Measurements from ENCODE around the gene EVX2.
A peak's percentile ranks its signal among the peaks of the same experiment; 100 is the strongest.

EVX2 gene

DNA sequence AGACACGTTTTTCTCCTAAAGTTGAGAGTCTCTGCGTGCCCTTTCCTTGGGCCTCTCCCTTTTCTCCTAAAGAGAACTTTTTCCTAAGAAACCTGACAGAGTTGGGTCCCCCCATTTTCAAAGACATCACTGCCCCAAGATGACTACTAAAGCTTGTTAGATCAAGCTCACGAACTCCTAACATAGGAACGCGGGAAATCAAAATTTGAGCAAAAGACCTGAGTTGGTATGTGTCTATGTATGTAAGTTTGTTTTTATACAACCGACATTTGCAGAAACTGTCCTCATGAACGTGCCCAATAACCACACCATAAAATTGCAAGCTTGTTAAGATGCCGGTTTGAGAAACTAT is 10.1 kb upstream of the EVX2 start:
- peaks cover 66% of the 10 kb centered on the region for H3K27me3 ChIP-seq (ENCODE audit: insufficient read depth, low read length, poor library complexity)

DNA sequence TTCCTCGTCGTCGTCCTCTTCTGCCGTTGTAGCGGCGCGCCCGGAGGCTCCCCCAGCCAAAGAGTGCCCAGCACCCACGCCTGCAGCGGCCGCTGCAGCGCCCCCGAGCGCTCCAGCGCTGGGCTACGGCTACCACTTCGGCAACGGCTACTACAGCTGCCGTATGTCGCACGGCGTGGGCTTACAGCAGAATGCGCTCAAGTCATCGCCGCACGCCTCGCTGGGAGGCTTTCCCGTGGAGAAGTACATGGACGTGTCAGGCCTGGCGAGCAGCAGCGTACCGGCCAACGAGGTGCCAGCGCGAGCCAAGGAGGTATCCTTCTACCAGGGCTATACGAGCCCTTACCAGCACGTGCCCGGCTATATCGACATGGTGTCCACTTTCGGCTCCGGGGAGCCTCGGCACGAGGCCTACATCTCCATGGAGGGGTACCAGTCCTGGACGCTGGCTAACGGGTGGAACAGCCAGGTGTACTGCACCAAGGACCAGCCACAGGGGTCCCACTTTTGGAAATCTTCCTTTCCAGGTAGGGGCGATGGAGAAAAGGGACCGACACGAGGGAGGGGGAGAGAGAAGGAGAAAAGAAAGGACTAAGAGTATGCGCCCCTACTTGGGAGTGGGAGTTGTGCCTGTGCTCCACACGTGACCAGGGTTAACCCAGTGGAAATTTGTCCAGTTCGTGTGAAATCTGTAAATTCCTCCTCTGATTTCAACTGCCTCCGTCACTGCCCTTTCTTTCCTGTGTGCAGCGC is 9.6 kb upstream of the EVX2 start:
- no peak overlapping the region for H4K5ac ChIP-seq (ENCODE audit: low read length)
- H3K27me3 ChIP-seq (ENCODE audit: insufficient read depth, low read length, poor library complexity): peaks cover 64% of the 10 kb centered on the region
- no peak overlapping the region for H3K4me3 ChIP-seq (ENCODE audit: low read length)
- DNase-seq: peak; percentile 48
- peak overlapping the region; percentile 60 for H3K4me2 ChIP-seq (ENCODE audit: low read length)
- no peak overlapping the region for H2BK120ac ChIP-seq (ENCODE audit: low read depth, low read length)
- no peaks in the 10 kb centered on the region for H3K79me1 ChIP-seq (ENCODE audit: low read length)
- peaks cover 7% of the 10 kb centered on the region for H3K4me1 ChIP-seq (ENCODE audit: control insufficient read depth, low read depth, low read length)
- H3K9ac ChIP-seq (ENCODE audit: low read length): peak overlapping the region; percentile 24
- H3K36me3 ChIP-seq (ENCODE audit: control insufficient read depth, insufficient read depth, low read length): no peaks in the 10 kb centered on the region
- H3K18ac ChIP-seq (ENCODE audit: low read length): no peak overlapping the region
- no peak overlapping the region for H2BK15ac ChIP-seq (replicated peaks; ENCODE audit: low read depth)
- no peak overlapping the region for H2AK5ac ChIP-seq (ENCODE audit: low read length)
- H2BK5ac ChIP-seq (ENCODE audit: low read length): no peak overlapping the region
- no peaks in the 10 kb centered on the region for H3K79me2 ChIP-seq (ENCODE audit: control insufficient read depth, insufficient read depth, low read length)
- WGBS (ENCODE audit: extremely low coverage, insufficient coverage, low lambda C conversion rate): no CpG with 5 or more reads among the region's 53 CpGs
- no peak overlapping the region for H3K4ac ChIP-seq (ENCODE audit: low read depth, low read length)
- H3K56ac ChIP-seq (ENCODE audit: low read length): peak overlapping the region; percentile 56
- peak overlapping the region; percentile 54 for H3K23ac ChIP-seq (ENCODE audit: low read length)
- no peak overlapping the region for H4K8ac ChIP-seq (ENCODE audit: low read depth, low read length)
- no peak overlapping the region for H3K27ac ChIP-seq (ENCODE audit: low read depth, low read length)

More for the DNA sequence above, 10.1 kb upstream of the EVX2 start:
- no peak overlapping the region for H2BK15ac ChIP-seq (replicated peaks; ENCODE audit: low read depth)
- no peak overlapping the region for H2BK5ac ChIP-seq (ENCODE audit: low read length)
- no peak overlapping the region for H3K18ac ChIP-seq (ENCODE audit: low read length)
- no peak overlapping the region for H3K4ac ChIP-seq (ENCODE audit: low read depth, low read length)
- no peaks in the 10 kb centered on the region for H3K36me3 ChIP-seq (ENCODE audit: control insufficient read depth, insufficient read depth, low read length)
- no CpG with 5 or more reads among the region's 8 CpGs for WGBS (ENCODE audit: extremely low coverage, insufficient coverage, low lambda C conversion rate)
- H4K5ac ChIP-seq (ENCODE audit: low read length): no peak overlapping the region
- no peak overlapping the region for H3K4me3 ChIP-seq (ENCODE audit: low read length)
- no peak for DNase-seq
- H3K79me2 ChIP-seq (ENCODE audit: control insufficient read depth, insufficient read depth, low read length): no peaks in the 10 kb centered on the region
- no peak overlapping the region for H4K8ac ChIP-seq (ENCODE audit: low read depth, low read length)
- no peak overlapping the region for H2BK120ac ChIP-seq (ENCODE audit: low read depth, low read length)
- no peak overlapping the region for H3K27ac ChIP-seq (ENCODE audit: low read depth, low read length)
- H3K79me1 ChIP-seq (ENCODE audit: low read length): no peaks in the 10 kb centered on the region
- H3K23ac ChIP-seq (ENCODE audit: low read length): peak overlapping the region; percentile 18
- no peak overlapping the region for H3K56ac ChIP-seq (ENCODE audit: low read length)
- H3K9ac ChIP-seq (ENCODE audit: low read length): no peak overlapping the region
- peaks cover 7% of the 10 kb centered on the region for H3K4me1 ChIP-seq (ENCODE audit: control insufficient read depth, low read depth, low read length)
- no peak overlapping the region for H3K4me2 ChIP-seq (ENCODE audit: low read length)
- no peak overlapping the region for H2AK5ac ChIP-seq (ENCODE audit: low read length)

DNA sequence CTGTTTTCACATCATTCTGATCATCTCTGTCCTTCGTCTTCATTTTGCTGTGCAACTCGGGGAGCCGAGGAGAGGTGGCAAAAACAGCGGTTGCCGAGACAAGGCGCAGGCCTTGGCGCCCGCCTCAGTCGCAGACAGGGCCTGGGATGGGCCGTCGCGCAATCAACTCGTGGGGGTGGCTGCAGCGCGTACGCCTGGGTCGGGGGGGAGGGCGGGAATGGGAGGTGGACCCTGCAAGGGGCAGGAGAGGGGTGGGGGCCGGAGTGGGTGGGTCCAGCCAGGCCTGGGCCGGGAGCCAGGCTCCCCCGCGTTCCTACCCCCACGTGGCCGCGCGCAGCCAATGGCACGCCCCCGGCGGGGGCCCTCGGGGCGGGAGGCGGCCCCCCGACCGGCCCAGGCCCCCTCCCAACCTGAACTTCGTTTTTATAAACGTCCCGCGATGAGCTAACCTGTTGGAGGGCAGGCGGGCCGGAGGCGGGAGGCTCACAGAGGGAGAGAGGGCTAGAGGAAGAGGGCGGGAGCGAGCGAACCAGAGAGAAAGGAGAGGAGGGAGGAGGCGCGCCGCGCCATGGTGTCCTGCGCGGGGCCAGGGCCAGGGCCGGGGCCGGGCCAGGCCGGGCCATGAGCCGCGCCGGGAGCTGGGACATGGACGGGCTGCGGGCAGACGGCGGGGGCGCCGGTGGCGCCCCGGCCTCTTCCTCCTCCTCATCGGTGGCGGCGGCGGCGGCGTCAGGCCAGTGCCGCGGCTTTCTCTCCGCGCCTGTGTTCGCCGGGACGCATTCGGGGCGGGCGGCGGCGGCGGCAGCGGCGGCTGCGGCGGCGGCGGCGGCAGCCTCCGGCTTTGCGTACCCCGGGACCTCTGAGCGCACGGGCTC is 8.7 kb upstream of the EVX2 start, which contains the start of gene HOXD13:
Gene HOXD13 (plus strand): TSS at position 452 of the 875 bp plus-strand sequence. CDS start 170 bp downstream, at position 622.
- no peak within 1 kb of the TSS for H3K18ac ChIP-seq (ENCODE audit: low read length)
- no peaks in the 10 kb centered on the region for H3K36me3 ChIP-seq (ENCODE audit: control insufficient read depth, insufficient read depth, low read length)
- peak within 1 kb of the TSS; percentile 24 for H3K9ac ChIP-seq (ENCODE audit: low read length)
- peak within 1 kb of the TSS; percentile 60 for H3K4me2 ChIP-seq (ENCODE audit: low read length)
- peak; percentile 77 for DNase-seq
- H2AK5ac ChIP-seq (ENCODE audit: low read length): no peak within 1 kb of the TSS
- no peak within 1 kb of the TSS for H4K5ac ChIP-seq (ENCODE audit: low read length)
- no peak within 1 kb of the TSS for H2BK15ac ChIP-seq (replicated peaks; ENCODE audit: low read depth)
- H3K79me2 ChIP-seq (ENCODE audit: control insufficient read depth, insufficient read depth, low read length): no peaks in the 10 kb centered on the region
- H3K4me3 ChIP-seq (ENCODE audit: low read length): no peak within 1 kb of the TSS
- no peak within 1 kb of the TSS for H3K4ac ChIP-seq (ENCODE audit: low read depth, low read length)
- H3K56ac ChIP-seq (ENCODE audit: low read length): peak within 1 kb of the TSS; percentile 56
- no peak within 1 kb of the TSS for H2BK5ac ChIP-seq (ENCODE audit: low read length)
- H3K23ac ChIP-seq (ENCODE audit: low read length): peak within 1 kb of the TSS; percentile 54
- peaks cover 63% of the 10 kb centered on the region for H3K27me3 ChIP-seq (ENCODE audit: insufficient read depth, low read length, poor library complexity)
- peaks cover 6% of the 10 kb centered on the region for H3K4me1 ChIP-seq (ENCODE audit: control insufficient read depth, low read depth, low read length)
- H2BK120ac ChIP-seq (ENCODE audit: low read depth, low read length): no peak within 1 kb of the TSS
- H3K79me1 ChIP-seq (ENCODE audit: low read length): no peaks in the 10 kb centered on the region
- no peak within 1 kb of the TSS for H3K27ac ChIP-seq (ENCODE audit: low read depth, low read length)
- no peak within 1 kb of the TSS for H4K8ac ChIP-seq (ENCODE audit: low read depth, low read length)
- no CpG with 5 or more reads among the region's 95 CpGs for WGBS (ENCODE audit: extremely low coverage, insufficient coverage, low lambda C conversion rate)

DNA sequence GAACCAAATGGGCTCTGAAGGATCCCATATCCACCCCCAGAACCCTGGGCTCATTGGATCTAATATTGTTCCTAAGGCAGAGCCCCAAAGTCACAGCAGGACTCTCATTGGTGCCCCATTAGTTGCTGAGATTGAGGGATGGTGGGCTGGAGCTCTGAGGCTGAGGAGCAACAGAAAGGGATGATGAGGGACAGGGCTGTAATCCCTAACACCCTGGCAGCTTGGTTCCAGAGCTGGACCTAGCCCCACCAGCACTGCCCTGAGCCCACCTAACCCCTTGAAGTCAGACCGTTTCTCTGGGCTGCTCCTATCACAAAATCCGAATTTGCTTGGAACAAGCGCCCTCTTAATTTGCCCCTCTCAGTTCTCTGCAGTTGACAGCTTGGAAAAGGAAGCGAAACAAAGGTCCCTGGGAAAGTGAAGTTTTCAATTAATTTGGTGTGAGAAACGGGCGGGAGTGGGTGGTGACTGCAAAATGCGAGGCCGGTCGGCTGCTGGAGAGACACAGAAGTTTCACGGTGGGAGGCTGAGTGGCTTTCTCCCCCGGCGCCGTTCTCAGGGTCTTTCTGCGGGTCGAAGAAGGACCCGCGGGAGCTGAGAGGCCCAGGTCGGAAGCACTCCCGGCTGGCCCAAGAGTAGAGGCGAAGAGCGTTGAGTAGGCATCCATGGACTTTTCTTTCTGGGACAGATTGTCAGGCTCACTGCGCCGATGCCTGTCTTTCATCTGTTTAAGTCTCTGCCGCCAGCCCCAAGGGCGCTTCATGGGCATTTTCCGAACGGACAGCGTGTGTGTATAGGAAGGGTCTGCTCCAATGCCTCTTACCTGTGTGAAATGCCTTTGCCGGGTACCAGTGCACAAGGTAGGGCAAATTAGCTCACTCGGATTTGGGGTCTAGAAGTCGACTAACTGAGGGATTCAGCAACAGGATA is 7.8 kb upstream of the EVX2 start:
- Histone ChIP-seq H3K4me3 (ENCODE audit: low read length) (no peak overlapping the region), H3K27ac (ENCODE audit: low read depth, low read length) (no peak overlapping the region), H3K18ac (ENCODE audit: low read length) (no peak overlapping the region), H3K23ac (ENCODE audit: low read length) (no peak overlapping the region), H3K4me2 (ENCODE audit: low read length) (no peak overlapping the region), H3K9ac (ENCODE audit: low read length) (no peak overlapping the region), H3K36me3 (ENCODE audit: control insufficient read depth, insufficient read depth, low read length) (no peaks in the 10 kb centered on the region), H2BK5ac (ENCODE audit: low read length) (no peak overlapping the region), H3K79me2 (ENCODE audit: control insufficient read depth, insufficient read depth, low read length) (no peaks in the 10 kb centered on the region), H4K5ac (ENCODE audit: low read length) (no peak overlapping the region), H2BK120ac (ENCODE audit: low read depth, low read length) (no peak overlapping the region), H4K8ac (ENCODE audit: low read depth, low read length) (no peak overlapping the region), H3K4ac (ENCODE audit: low read depth, low read length) (no peak overlapping the region), H3K4me1 (ENCODE audit: control insufficient read depth, low read depth, low read length) (peaks cover 6% of the 10 kb centered on the region), H3K56ac (ENCODE audit: low read length) (no peak overlapping the region), H3K79me1 (ENCODE audit: low read length) (no peaks in the 10 kb centered on the region), H2BK15ac (replicated peaks; ENCODE audit: low read depth) (no peak overlapping the region), H2AK5ac (ENCODE audit: low read length) (no peak overlapping the region), H3K27me3 (ENCODE audit: insufficient read depth, low read length, poor library complexity) (peaks cover 70% of the 10 kb centered on the region)
- DNase-seq: peak; percentile 37
- no CpG with 5 or more reads among the region's 31 CpGs for WGBS (ENCODE audit: extremely low coverage, insufficient coverage, low lambda C conversion rate)

DNA sequence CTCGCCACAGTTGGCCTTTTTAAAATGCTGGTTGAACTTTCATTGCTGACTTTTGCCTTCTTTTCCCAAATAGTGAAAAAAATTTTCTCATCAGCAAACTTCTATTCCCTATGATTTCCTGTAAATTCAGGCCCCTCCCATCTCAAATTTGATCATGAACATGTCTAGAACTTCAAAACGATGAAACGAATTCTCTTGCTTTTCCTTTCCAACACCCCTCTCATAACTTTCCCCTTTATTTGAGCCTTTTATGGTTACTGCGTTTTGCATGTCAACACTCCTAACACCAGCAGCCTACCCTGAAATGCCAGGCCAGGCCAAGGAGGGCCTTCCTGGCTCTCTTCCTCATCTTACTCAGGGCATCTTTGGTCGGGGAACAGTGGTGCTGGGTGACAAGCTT is 7.1 kb upstream of the EVX2 start:
- H3K9ac ChIP-seq (ENCODE audit: low read length): no peak overlapping the region

More for the DNA sequence above, 7.1 kb upstream of the EVX2 start:
- no peak overlapping the region for H2AK5ac ChIP-seq (ENCODE audit: low read length)
- DNase-seq: no peak
- no peak overlapping the region for H4K5ac ChIP-seq (ENCODE audit: low read length)
- H2BK5ac ChIP-seq (ENCODE audit: low read length): no peak overlapping the region
- no peaks in the 10 kb centered on the region for H3K79me2 ChIP-seq (ENCODE audit: control insufficient read depth, insufficient read depth, low read length)
- WGBS (ENCODE audit: extremely low coverage, insufficient coverage, low lambda C conversion rate): no CpG with 5 or more reads among the region's 5 CpGs
- H3K4me1 ChIP-seq (ENCODE audit: control insufficient read depth, low read depth, low read length): peaks cover 4% of the 10 kb centered on the region
- H3K4me2 ChIP-seq (ENCODE audit: low read length): no peak overlapping the region
- H2BK15ac ChIP-seq (replicated peaks; ENCODE audit: low read depth): no peak overlapping the region
- no peak overlapping the region for H3K56ac ChIP-seq (ENCODE audit: low read length)
- H2BK120ac ChIP-seq (ENCODE audit: low read depth, low read length): no peak overlapping the region
- H3K27ac ChIP-seq (ENCODE audit: low read depth, low read length): no peak overlapping the region
- peaks cover 76% of the 10 kb centered on the region for H3K27me3 ChIP-seq (ENCODE audit: insufficient read depth, low read length, poor library complexity)
- H3K23ac ChIP-seq (ENCODE audit: low read length): no peak overlapping the region
- no peak overlapping the region for H3K18ac ChIP-seq (ENCODE audit: low read length)
- H3K4ac ChIP-seq (ENCODE audit: low read depth, low read length): no peak overlapping the region
- H3K36me3 ChIP-seq (ENCODE audit: control insufficient read depth, insufficient read depth, low read length): no peaks in the 10 kb centered on the region
- no peaks in the 10 kb centered on the region for H3K79me1 ChIP-seq (ENCODE audit: low read length)
- H3K4me3 ChIP-seq (ENCODE audit: low read length): no peak overlapping the region
- H4K8ac ChIP-seq (ENCODE audit: low read depth, low read length): no peak overlapping the region

All from mesendoderm (in vitro differentiated cells).